K562 (cell line): Measurements from ENCODE around the gene RIPK3. TPM values are rescaled to one million over a fixed set of nuclear protein-coding genes. Genes with fewer than 3 reads are reported as not detected.

Experiments used
- CREB3L1 ChIP-seq: fragments of 450-650 bp; IDR thresholded peaks from 2 replicates; pipeline ENCODE4 v1.6.1; 2014; ENCODE audit warnings: low read depth, mild to moderate bottlenecking, moderate library complexity, borderline replicate concordance
- CXXC5 ChIP-seq: fragments of 250-450 bp; sonication (Bioruptor Pico); IDR thresholded peaks from 2 replicates; pipeline ENCODE4 v1.8.0; 2022; ENCODE audit warnings: inconsistent platforms, mild to moderate bottlenecking, moderate library complexity
- EP400 ChIP-seq: fragments of 450-650 bp; IDR thresholded peaks from 2 replicates; pipeline ENCODE4 v1.6.1; 2017; ENCODE audit warnings: antibody characterized with exemption, mild to moderate bottlenecking, moderate library complexity
- MYC ChIP-seq, 2 experiments: fragments of 250-450 bp in 1 of 2; sonication (Bioruptor Pico) in 1 of 2; IDR thresholded peaks; 2 replicates each; pipeline versions ENCODE4 v1.5.1 to v1.6.1; 2012 to 2021; ENCODE audit warnings: low read depth in 2 of 2, borderline replicate concordance in 1 of 2, improper control_type of control experiment in 1 of 2, low read length in 1 of 2, mild to moderate bottlenecking in 1 of 2, moderate library complexity in 1 of 2
- NCOA2 ChIP-seq, 2 experiments: fragments of 450-650 bp; IDR thresholded peaks; 2 replicates each; pipeline ENCODE4 v1.6.1; 2018; ENCODE audit warnings: mild to moderate bottlenecking in 2 of 2, moderate library complexity in 1 of 2; ENCODE audit not compliant: partially characterized antibody in 2 of 2
- NFATC3 ChIP-seq: fragments of 450-650 bp; IDR thresholded peaks from 2 replicates; pipeline ENCODE4 v1.6.1; 2017; ENCODE audit warnings: mild to moderate bottlenecking
- NKRF ChIP-seq: fragments of 450-650 bp; IDR thresholded peaks from 2 replicates; pipeline ENCODE4 v1.6.1; 2016; ENCODE audit warnings: borderline replicate concordance
- NR0B1 ChIP-seq: fragments of 450-650 bp; IDR thresholded peaks from one replicate; pipeline ENCODE4 v1.6.1; 2018; ENCODE audit warnings: mild to moderate bottlenecking, moderate library complexity; ENCODE audit not compliant: partially characterized antibody
- PHF20 ChIP-seq: fragments of 450-650 bp; IDR thresholded peaks from 2 replicates; pipeline ENCODE4 v1.6.1; 2018; ENCODE audit not compliant: partially characterized antibody
- PHF8 ChIP-seq: fragments of 200-600 bp; sonication (generic); IDR thresholded peaks from 2 replicates; pipeline ENCODE4 v1.6.1; 2012; ENCODE audit warnings: mixed run types, mild to moderate bottlenecking, inconsistent platforms, low read length, moderate library complexity, borderline replicate concordance
- POLR2A ChIP-seq: fragments of 450-650 bp; conservative IDR thresholded peaks from 2 replicates; pipeline ENCODE4 v1.6.1; 2016
- POLR3A ChIP-seq: IDR thresholded peaks from 2 replicates; pipeline ENCODE4 v1.6.1; 2011; ENCODE audit warnings: borderline replicate concordance, mild to moderate bottlenecking, moderate library complexity; ENCODE audit not compliant: insufficient read length, insufficient read depth; ENCODE audit errors: extremely low read depth
- RB1 ChIP-seq: fragments of 450-650 bp; IDR thresholded peaks from 2 replicates; pipeline ENCODE4 v1.6.1; 2017; ENCODE audit warnings: low read depth, mild to moderate bottlenecking
- RBFOX2 ChIP-seq: fragments of 200-400 bp; formaldehyde crosslinking; IDR thresholded peaks from 2 replicates; pipeline ENCODE4 v1.6.1; 2017; ENCODE audit warnings: low read depth, mild to moderate bottlenecking, low read length, moderate library complexity
- SAP30 ChIP-seq: fragments of 200-600 bp; sonication (generic); IDR thresholded peaks from 2 replicates; pipeline ENCODE4 v1.6.1; 2012; ENCODE audit warnings: borderline replicate concordance, low read depth, mild to moderate bottlenecking, moderate library complexity, low read length, control low read depth, inconsistent platforms; ENCODE audit not compliant: insufficient read depth, poor library complexity, severe bottlenecking
- SIN3A ChIP-seq, 2 experiments: fragments of 150-350 bp in 1 of 2; IDR thresholded peaks; 2 replicates each; pipeline ENCODE4 v1.6.1; 2011 to 2016; ENCODE audit warnings: borderline replicate concordance in 2 of 2, low read depth in 2 of 2, low read length in 2 of 2, mild to moderate bottlenecking in 2 of 2, moderate library complexity in 2 of 2; ENCODE audit not compliant: control insufficient read depth in 1 of 2
- ZBTB12 ChIP-seq: fragments of 250-450 bp; sonication (Bioruptor Pico); IDR thresholded peaks from 2 replicates; pipeline ENCODE4 v1.4.0; 2020
- ZFX ChIP-seq: sonication (generic); formaldehyde crosslinking; IDR thresholded peaks from 2 replicates; pipeline ENCODE4 v1.8.0; 2022; ENCODE audit warnings: mild to moderate bottlenecking, missing genetic modification reagents, moderate library complexity
- ZNF324 ChIP-seq: fragments of 250-450 bp; sonication (Bioruptor Pico); IDR thresholded peaks from 2 replicates; pipeline ENCODE4 v1.4.0; 2020; ENCODE audit warnings: mild to moderate bottlenecking
- polyA plus RNA-seq, 8 experiments: library from polyadenylated mRNA; depleted of rRNA in 4 of 8; stranded (reverse) in 5 of 8; unstranded in 3 of 8; fragments of >200 nt; fragmentation: Nextera tagmentation in 2 of 8; fragmentation: Illumina TruSeq in 1 of 8; extraction: Ambion mirVana in 2 of 8; extraction: Trizol in 1 of 8; gene quantifications; 2 replicates each; pipeline versions ENCODE4 v1.2.1 to v1.2.3, GENCODE V29; 2011 to 2014; ENCODE audit warnings: inconsistent platforms in 1 of 8, missing spikeins in 1 of 8
- total RNA-seq, 7 experiments: library from RNA; depleted of rRNA in 6 of 7; stranded (reverse); fragments of >200 nt in 6 of 7; fragmentation: Illumina TruSeq in 2 of 7; extraction: Trizol in 2 of 7; gene quantifications; 2 replicates each; pipeline versions ENCODE4 v1.2.1 to v1.2.3, GENCODE V29; 2011 to 2021; ENCODE audit warnings: low replicate concordance in 1 of 7

Gene RIPK3
- total and polyA plus RNA-seq, 9 of the 15 experiments (the other 6 are each of a cell fraction or from before 2014, with no cell fraction given): 0.03 to 0.43 (median 0.28) TPM; not detected in 3

GRCh38 chr14:24299255-24300191 lies 40.3 kb downstream of the RIPK3 start, which contains the start of the genes DHRS1 and NOP9 (continued):
- no peak for TF ChIP-seq CREB3L1
- TF ChIP-seq POLR3A: no peak
- TF ChIP-seq ZFX: peak; percentile 63
- peak; percentile 66; the same call in 1 of the 2 replicates for TF ChIP-seq PHF8
- peak; percentile 81; the same call in 1 of the 2 replicates for TF ChIP-seq NKRF
- peak; percentile 39 for TF ChIP-seq SAP30
- peak; percentile 74 for TF ChIP-seq MYC (IDR thresholded peaks at IDR 0.05; ENCODE audit: low read depth, low read length)
- no peak for TF ChIP-seq MYC (CRISPR knock-in tag; IDR thresholded peaks at IDR 0.05; ENCODE audit: borderline replicate concordance, low read depth)
- TF ChIP-seq NFATC3: no peak
- TF ChIP-seq CXXC5 (CRISPR knock-in tag): peak; percentile 58
- TF ChIP-seq ZNF324 (CRISPR knock-in tag): no peak
- peak in 1 of 2 experiments; percentile 31 for TF ChIP-seq NCOA2 (IDR thresholded peaks at IDR 0.05; ENCODE audit: partially characterized antibody in 2 of 2)
- peak; percentile 17; the same call in 1 of the 2 replicates for TF ChIP-seq RB1
- TF ChIP-seq RBFOX2: peak; percentile 83
- TF ChIP-seq POLR2A: peak; percentile 72; the same call in 1 of the 2 replicates
- peak; percentile 96 to 97 for TF ChIP-seq SIN3A (IDR thresholded peaks at IDR 0.05; ENCODE audit: borderline replicate concordance in 2 of 2, control insufficient read depth in 1 of 2, low read depth in 2 of 2, low read length in 2 of 2)
- TF ChIP-seq EP400: peak; percentile 75
- peak; percentile 98 for TF ChIP-seq ZBTB12 (CRISPR knock-in tag)
- peak; percentile 87 for TF ChIP-seq PHF20
- TF ChIP-seq NR0B1: no peak
